NCI-H2107 treated with DMSO at 0.1 percent for 48 hours (cell line): Measurements from ENCODE around the gene KIF12.

Experiments
- DNase-seq: peaks from one replicate; lab custom pipeline; 2025; ENCODE audit not compliant: unreplicated experiment; lab: John Stamatoyannopoulos, UW

KIF12 gene

GRCh38 chr9:114070188-114071103, 28.6 kb downstream of the KIF12 start:
- no peak for DNase-seq

GRCh38 chr9:114069476-114070187, 29.5 kb downstream of the KIF12 start:
- DNase-seq = no peak

GRCh38 chr9:114065304-114065703, 33.8 kb downstream of the KIF12 start:
- no peak for DNase-seq

GRCh38 chr9:114061830-114062474, 37.1 kb downstream of the KIF12 start:
- DNase-seq = no peak

- DNase-seq = no peak
Observed at GRCh38 chr9:114061292-114061691, 37.8 kb downstream of the KIF12 start.

- no peak for DNase-seq
Observed at GRCh38 chr9:114060711-114061110, 38.4 kb downstream of the KIF12 start.

- no peak for DNase-seq
Observed at GRCh38 chr9:114060070-114060469, 39.0 kb downstream of the KIF12 start.

- no peak for DNase-seq
Observed at GRCh38 chr9:114059047-114059803, 39.9 kb downstream of the KIF12 start.

GRCh38 chr9:114058688-114059046, 40.4 kb downstream of the KIF12 start:
- no peak for DNase-seq

GRCh38 chr9:114057161-114057885, 41.8 kb downstream of the KIF12 start:
- DNase-seq = no peak

GRCh38 chr9:114056527-114056926, 42.6 kb downstream of the KIF12 start:
- no peak for DNase-seq

GRCh38 chr9:114055894-114056293, 43.2 kb downstream of the KIF12 start:
- no peak for DNase-seq

- DNase-seq = no peak
Observed at GRCh38 chr9:114055061-114055460, 44.0 kb downstream of the KIF12 start.

GRCh38 chr9:114054191-114054690, 44.9 kb downstream of the KIF12 start:
- no peak for DNase-seq

- no peak for DNase-seq
Observed at GRCh38 chr9:114053246-114054005, 45.7 kb downstream of the KIF12 start.

GRCh38 chr9:114051706-114052105, 47.4 kb downstream of the KIF12 start:
- no peak for DNase-seq

- no peak for DNase-seq
Observed at GRCh38 chr9:114051281-114051680, 47.8 kb downstream of the KIF12 start.

- DNase-seq = no peak
Observed at GRCh38 chr9:114050646-114051045, 48.4 kb downstream of the KIF12 start.

GRCh38 chr9:114050226-114050568, 48.9 kb downstream of the KIF12 start:
- no peak for DNase-seq
